Activated CD8-positive, alpha-beta memory T cell treated with anti-CD3 and anti-CD28 coated beads for 48 hours (primary cell): Measurements from ENCODE around the gene CDRT4.
"Not testable (repeated sequence)": the region's sequence is repeated elsewhere in the genome, so short reads cannot be mapped to it uniquely, and the experiment has no call there.

Source experiments
- DNase-seq, 3 experiments: peaks; one replicate each; pipeline ENCODE4 v3.0.0-alpha.2; 2020; ENCODE audit warnings: low read depth in 2 of 3, low spot score in 2 of 3

The CDRT4 gene

DNA sequence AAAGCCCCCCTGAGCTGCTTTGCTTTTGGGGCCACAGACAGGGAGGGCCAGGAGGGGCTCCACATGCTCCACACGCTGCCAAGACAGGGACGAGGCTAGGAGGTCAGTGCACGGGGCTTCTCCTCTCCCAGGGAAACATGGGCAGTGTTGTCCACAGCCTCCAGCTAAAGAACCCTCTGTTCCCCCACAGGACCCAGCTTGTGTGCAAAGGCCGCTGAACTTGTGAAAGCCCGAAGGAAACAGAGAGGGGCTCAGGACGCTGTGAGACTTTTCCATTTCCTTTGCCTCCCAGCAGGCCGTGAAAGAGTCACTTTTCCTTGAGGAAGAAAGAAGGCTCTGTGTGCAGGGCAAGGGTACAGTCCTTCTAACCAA lies 9.7 kb downstream of the CDRT4 start:
- no peak for DNase-seq

- no peak for DNase-seq
Measured at GRCh38 chr17:15456972-15457722, 10.3 kb downstream of the CDRT4 start.

DNA sequence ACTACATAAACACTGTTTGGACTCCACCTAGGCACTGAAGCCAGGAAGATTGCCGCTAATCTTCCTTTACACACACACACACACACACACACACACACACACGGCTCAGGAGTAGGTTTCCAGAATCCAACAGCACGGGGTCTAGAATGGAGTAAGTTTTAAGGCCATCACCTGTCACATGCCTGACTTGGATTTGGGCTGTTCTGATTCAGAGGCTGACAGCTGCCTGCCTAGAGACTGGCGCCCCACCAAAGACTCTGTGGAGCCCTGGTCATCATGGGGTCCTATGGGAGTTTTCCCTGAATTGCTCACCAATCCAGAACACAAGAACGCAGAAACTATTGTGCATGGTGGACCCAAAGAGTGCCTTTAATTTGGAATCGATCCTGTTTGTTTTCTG lies 10.9 kb downstream of the CDRT4 start:
- no peak for DNase-seq

GRCh38 chr17:15454346-15454745 lies 13.1 kb downstream of the CDRT4 start:
- no peak for DNase-seq

DNA sequence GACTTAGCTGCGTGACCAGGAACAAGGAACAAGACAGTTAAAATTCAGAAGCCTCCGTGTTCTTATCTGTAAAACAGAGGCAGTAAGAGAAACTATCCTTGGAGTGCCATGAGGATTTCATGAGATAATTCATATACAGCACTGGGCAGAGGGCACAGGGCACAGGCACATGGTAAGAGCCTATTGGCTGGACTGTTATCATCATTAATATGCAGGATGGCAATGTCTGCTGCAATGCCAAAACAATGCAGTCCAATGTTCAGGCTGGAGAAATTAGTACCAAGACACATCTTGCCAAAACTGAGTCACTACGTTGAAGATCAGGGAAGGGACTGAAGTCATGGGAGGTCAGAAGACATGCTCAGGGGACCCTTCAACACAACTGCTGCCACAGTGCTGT lies 13.6 kb downstream of the CDRT4 start:
- no peak for DNase-seq

GRCh38 chr17:15453246-15453645 lies 14.2 kb downstream of the CDRT4 start:
- no peak for DNase-seq

GRCh38 chr17:15452746-15453145 lies 14.7 kb downstream of the CDRT4 start:
- DNase-seq, result no peak

DNA sequence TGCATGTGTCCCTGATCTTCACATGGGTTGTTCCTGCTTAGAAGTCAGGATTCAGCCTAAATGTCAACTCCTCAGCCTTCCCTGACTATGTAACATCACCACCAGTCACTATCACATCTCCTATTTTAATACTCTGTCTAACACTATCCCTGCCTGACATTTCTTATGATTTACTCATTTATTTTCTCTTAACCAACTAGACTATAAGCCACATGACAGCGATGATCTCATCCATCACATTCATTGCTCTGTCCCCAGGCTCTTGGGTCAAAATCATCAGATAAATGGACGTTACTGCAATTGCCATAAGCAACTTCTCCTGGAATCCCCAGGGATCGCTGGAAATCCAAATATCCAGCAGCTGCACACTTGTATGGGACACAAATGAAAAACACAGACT lies 15.7 kb downstream of the CDRT4 start:
- no peak for DNase-seq

GRCh38 chr17:15448580-15448956 lies 18.9 kb downstream of the CDRT4 start:
- DNase-seq, result no peak

DNA sequence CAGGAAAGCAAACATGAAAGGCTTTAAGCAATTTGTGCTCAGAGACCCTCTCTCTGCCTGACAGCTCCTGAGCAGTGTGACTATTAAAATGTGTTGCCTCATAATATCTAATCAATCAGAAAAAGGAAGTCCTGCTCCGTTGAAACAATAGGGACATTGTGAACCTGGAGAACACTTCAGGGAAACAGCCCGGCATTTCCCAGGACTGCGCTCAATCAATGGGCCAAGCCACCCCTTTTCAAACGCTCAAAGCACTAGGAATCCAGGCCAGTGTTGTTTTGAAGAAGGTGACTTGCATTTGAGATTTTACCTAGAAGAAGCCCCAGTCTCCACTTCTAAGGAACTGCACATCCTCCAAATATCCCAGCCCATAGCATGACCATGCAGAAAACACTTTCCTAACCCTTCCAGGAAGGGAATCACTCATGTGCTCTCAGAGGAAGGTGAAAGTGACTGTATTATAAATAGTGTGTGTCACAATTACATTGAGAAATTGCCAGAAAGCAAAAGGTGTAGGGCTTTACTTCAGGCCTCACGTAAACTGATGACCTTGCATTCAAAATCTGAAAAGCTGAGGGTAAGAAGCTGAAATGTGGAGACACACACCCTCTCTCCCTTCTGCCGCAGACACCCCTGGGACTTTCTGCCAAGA lies 19.4 kb downstream of the CDRT4 start:
- DNase-seq, result no peak

- DNase-seq, result no peak
Measured at GRCh38 chr17:15446036-15446435, 21.4 kb downstream of the CDRT4 start.

- no peak for DNase-seq
Measured at GRCh38 chr17:15444805-15445204, 22.6 kb downstream of the CDRT4 start.

DNA sequence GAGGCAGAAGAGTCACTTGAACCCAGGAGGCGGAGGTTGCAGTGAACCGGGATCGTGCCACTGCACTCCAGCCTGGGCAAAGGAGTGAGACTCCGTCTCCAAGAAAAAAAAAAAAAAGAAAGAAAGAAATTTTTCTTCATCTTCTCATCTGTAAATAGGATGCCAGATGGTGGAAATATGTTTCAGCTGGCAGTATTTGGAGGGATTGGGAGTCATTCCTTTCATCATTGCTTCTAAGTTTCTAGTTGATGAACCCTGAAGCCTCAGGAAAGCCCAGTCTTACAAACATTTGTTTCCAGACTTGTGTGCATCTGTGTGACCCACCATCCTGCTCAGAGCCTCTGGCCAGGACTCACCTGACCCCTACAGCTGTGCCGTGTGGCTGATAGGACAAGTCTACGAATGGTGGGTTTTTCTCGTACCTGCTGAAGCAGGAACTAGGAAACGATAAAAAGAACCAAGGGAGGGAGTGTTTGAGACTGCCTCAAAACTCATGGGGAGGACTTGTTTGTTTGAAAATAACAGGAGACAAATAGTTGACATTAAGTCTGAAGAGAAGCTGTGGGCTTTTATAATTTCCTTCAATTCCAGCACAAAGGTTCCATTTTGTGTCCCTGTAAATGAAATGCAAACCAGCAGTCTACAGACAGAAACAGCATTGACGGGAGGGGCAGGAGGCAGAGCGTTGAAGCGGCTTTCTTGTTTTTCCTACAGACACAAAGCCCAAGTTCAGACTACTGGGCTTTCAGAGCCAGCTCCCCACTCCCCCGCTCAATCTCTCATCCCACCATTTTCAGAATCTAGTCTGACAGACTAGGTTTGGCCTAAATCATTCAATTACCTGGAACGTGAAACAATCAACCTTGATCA lies 24.9 kb downstream of the CDRT4 start:
- DNase-seq, result no peak

GRCh38 chr17:15441315-15441714 lies 26.1 kb downstream of the CDRT4 start:
- DNase-seq, result no peak

- DNase-seq, result no peak
Measured at GRCh38 chr17:15440347-15440746, 27.1 kb downstream of the CDRT4 start.

- not testable (repeated sequence) for DNase-seq
Measured at GRCh38 chr17:15439205-15439985, 28.0 kb downstream of the CDRT4 start.

DNA sequence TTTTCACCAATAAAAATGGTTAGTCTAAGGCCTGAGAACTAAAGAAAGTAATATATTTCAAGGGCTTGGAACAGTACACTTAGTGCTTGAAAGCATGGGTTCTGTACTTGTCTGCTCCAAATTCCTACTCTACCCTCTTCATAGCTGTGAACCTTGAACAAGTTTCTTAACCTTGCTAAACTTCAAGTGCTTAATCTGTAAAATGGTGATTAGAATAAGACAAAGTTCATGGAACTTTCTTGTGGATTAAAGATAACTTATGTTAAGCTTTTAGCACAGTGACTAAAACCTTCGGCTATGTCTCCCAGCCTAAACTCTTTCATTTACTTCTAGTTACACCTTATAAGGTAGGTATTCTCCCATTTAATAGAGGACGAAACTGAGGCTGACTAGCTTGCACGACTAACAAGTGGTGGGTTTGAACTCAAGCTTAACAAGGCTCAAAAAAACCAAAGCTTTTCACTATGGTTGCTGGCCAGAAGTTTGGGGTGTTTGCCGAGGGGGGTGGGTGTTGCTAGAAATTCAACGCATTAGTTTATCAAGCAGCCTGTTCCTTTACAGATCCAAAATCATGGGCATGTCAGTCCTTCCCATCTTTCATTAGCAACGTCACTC lies 28.8 kb downstream of the CDRT4 start:
- DNase-seq, result no peak

- no peak for DNase-seq
Measured at GRCh38 chr17:15437303-15437635, 30.2 kb downstream of the CDRT4 start.

GRCh38 chr17:15436473-15437302 lies 30.7 kb downstream of the CDRT4 start:
- no peak for DNase-seq

- DNase-seq, result no peak
Measured at GRCh38 chr17:15434956-15435355, 32.5 kb downstream of the CDRT4 start.
